Measurements from ENCODE around the gene ARRDC1.

DNA sequence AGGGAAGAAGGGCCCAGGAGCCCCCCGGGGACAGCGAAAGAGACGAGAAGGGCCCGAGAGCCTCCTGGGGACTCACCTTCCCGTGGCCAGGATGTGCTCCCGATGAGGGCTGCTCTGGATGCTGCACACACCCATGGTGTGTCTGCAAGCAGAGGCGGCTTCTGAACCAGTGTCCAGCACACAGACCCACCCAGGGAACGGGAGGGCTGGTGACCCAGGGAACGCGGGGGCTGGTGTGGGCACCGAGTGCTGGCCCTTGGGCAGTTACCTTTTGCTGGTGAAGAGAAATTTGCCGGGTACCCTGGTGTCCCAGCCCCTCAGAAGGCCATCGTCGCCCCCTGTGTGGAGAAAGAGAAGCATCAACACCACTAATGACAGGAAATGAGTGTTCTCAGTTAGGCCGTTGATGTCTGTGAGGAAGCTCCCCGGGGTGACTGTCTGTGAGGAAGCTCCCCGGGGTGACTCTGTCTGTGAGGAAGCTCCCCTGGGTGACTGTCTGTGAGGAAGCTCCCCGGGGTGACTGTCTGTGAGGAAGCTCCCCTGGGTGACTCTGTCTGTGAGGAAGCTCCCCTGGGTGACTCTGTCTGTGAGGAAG is 40.6 kb upstream of the ARRDC1 start:
- TF ChIP-seq BCL11A (tag by site-specific recombination; IDR thresholded peaks at IDR 0.05; ENCODE audit: low read depth): no peak
- TF ChIP-seq, protein P1, sequence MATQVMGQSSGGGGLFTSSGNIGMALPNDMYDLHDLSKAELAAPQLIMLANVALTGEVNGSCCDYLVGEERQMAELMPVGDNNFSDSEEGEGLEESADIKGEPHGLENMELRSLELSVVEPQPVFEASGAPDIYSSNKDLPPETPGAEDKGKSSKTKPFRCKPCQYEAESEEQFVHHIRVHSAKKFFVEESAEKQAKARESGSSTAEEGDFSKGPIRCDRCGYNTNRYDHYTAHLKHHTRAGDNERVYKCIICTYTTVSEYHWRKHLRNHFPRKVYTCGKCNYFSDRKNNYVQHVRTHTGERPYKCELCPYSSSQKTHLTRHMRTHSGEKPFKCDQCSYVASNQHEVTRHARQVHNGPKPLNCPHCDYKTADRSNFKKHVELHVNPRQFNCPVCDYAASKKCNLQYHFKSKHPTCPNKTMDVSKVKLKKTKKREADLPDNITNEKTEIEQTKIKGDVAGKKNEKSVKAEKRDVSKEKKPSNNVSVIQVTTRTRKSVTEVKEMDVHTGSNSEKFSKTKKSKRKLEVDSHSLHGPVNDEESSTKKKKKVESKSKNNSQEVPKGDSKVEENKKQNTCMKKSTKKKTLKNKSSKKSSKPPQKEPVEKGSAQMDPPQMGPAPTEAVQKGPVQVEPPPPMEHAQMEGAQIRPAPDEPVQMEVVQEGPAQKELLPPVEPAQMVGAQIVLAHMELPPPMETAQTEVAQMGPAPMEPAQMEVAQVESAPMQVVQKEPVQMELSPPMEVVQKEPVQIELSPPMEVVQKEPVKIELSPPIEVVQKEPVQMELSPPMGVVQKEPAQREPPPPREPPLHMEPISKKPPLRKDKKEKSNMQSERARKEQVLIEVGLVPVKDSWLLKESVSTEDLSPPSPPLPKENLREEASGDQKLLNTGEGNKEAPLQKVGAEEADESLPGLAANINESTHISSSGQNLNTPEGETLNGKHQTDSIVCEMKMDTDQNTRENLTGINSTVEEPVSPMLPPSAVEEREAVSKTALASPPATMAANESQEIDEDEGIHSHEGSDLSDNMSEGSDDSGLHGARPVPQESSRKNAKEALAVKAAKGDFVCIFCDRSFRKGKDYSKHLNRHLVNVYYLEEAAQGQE (tag by site-specific recombination; IDR thresholded peaks at IDR 0.05): no peak
